ENCODE results near the gene AGBL5.

Gene AGBL5

GRCh38 chr2:27079233-27080139 is 28.0 kb downstream of the AGBL5 start:
- DNase-seq: no peak

GRCh38 chr2:27080140-27080469 is 28.6 kb downstream of the AGBL5 start:
- DNase-seq: no peak

- DNase-seq: no peak
Observed at GRCh38 chr2:27080603-27080936, 29.1 kb downstream of the AGBL5 start.

- DNase-seq: no peak
Observed at GRCh38 chr2:27081984-27082772, 30.7 kb downstream of the AGBL5 start.

DNA sequence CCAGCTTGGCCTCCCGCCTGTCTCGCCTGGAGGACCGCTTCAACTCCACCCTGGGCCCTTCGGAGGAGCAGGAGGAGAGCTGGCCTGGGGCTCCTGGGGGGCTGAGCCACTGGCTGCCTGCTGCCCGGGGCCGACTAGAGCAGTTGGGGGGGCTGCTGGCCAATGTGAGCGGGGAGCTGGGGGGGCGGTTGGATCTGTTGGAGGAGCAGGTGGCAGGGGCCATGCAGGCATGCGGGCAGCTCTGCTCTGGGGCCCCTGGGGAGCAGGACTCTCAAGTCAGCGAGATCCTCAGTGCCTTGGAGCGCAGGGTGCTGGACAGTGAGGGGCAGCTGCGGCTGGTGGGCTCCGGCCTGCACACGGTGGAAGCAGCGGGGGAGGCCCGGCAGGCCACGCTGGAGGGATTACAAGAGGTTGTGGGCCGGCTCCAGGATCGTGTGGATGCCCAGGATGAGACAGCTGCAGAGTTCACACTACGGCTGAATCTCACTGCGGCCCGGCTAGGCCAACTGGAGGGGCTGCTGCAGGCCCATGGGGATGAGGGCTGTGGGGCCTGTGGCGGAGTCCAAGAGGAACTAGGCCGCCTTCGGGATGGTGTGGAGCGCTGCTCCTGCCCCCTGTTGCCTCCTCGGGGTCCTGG is 31.4 kb downstream of the AGBL5 start:
- DNase-seq: no peak

DNA sequence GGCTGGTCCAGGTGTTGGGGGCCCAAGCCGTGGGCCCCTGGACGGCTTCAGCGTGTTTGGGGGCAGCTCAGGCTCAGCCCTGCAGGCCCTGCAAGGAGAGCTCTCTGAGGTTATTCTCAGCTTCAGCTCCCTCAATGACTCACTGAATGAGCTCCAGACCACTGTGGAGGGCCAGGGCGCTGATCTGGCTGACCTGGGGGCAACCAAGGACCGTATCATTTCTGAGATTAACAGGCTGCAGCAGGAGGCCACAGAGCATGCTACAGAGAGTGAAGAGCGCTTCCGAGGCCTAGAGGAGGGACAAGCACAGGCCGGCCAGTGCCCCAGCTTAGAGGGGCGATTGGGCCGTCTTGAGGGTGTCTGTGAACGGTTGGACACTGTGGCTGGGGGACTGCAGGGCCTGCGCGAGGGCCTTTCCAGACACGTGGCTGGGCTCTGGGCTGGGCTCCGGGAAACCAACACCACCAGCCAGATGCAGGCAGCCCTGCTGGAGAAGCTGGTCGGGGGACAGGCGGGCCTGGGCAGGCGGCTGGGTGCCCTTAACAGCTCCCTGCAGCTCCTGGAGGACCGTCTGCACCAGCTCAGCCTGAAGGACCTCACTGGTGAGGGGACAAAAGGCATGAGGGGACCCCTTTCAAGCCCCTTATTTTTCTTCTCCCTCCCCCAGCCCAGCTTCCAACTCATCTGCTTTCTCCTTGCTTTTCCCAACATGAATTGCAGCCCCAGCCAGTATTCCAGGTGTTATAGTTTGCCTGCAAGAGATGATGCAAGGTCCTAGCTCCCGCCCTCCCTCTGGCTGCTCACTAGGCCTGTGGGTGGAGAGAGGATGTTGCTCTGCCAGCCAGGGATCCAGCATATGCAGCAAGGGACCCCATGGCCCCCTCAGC is 32.2 kb downstream of the AGBL5 start:
- DNase-seq: no peak

- DNase-seq: no peak
Observed at GRCh38 chr2:27084297-27085061, 33.0 kb downstream of the AGBL5 start.

DNA sequence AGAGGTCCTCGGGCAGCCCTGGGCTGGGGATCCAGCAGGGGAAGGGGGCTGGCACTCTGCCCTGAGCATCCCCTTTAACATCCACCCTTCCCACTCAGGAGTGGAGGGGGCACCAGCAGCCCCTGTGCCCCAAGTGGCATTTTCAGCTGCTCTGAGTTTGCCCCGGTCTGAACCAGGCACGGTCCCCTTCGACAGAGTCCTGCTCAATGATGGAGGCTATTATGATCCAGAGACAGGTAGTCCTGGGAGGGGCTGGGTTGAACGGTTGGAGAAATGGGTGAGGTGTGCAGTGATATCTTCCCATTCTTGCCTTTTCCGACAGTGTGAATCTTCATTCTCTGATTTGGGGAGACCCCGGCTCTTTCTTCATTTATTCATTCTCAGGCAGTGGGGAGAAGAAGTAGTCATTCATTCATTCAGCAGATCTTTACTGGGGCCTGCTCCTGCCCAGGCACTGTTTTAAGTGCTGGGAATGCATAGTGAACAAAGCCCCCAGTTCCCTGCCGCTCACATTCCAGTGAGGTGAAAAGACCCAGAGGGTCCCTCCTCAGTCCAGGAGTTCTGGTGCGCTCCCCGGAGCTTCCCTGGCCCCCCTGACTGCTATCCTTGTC is 33.7 kb downstream of the AGBL5 start:
- DNase-seq: no peak

GRCh38 chr2:27085673-27086089 is 34.2 kb downstream of the AGBL5 start:
- peak in 1 of 2 donors; percentile 64 for DNase-seq

GRCh38 chr2:27086090-27086723 is 34.7 kb downstream of the AGBL5 start:
- DNase-seq: peak; percentile 76 to 88

- no peak for DNase-seq
Observed at GRCh38 chr2:27086724-27087593, 35.5 kb downstream of the AGBL5 start, which contains the start of gene KHK. Gene KHK, plus strand, starts transcription at chr2:27086772. Its CDS starts 488 bp downstream, at chr2:27087260.

GRCh38 chr2:27087823-27088410 is 36.4 kb downstream of the AGBL5 start:
- no peak for DNase-seq

GRCh38 chr2:27088634-27089033 is 37.2 kb downstream of the AGBL5 start:
- no peak for DNase-seq

DNA sequence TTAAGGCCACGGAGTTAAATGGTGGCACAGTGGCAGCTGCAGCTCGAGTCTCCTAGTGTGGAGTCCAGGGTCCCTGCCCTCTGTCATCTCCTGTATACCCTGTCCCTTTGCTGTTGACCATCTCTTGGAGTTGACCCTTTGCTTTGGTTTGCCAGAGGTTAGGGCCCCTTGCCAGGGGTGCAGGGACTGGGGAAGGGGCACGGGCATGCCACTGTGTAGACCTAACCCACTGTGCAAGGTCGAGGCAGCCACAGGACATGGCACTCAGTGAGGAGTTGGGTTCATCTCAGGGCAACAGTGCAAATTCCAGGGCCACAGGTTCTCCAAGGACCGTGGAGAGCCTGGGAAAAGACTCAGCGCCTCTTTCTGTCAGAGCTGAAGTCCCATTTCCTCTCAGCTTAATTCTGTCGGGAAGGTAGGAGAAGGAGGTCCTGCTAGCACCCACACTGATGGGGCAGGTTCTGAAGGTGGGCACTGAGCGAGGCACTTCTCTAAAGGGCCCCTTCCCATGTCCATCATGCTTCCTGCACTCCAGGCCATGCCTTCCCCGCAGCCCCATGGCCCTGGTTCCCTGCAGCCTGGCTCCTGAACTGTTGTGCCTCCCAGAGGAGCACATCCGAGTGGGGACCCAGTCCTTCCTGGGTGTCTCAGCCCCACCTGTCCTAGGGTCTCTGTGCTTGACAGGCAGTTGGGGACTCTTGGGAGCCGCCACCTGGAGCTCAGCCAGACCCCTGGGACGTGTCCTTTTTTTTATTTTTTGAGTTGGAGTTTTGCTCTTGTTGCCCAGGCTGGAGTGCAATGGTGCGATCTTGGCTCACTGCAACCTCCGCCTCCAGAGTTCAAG is 37.9 kb downstream of the AGBL5 start:
- no peak for DNase-seq

DNA sequence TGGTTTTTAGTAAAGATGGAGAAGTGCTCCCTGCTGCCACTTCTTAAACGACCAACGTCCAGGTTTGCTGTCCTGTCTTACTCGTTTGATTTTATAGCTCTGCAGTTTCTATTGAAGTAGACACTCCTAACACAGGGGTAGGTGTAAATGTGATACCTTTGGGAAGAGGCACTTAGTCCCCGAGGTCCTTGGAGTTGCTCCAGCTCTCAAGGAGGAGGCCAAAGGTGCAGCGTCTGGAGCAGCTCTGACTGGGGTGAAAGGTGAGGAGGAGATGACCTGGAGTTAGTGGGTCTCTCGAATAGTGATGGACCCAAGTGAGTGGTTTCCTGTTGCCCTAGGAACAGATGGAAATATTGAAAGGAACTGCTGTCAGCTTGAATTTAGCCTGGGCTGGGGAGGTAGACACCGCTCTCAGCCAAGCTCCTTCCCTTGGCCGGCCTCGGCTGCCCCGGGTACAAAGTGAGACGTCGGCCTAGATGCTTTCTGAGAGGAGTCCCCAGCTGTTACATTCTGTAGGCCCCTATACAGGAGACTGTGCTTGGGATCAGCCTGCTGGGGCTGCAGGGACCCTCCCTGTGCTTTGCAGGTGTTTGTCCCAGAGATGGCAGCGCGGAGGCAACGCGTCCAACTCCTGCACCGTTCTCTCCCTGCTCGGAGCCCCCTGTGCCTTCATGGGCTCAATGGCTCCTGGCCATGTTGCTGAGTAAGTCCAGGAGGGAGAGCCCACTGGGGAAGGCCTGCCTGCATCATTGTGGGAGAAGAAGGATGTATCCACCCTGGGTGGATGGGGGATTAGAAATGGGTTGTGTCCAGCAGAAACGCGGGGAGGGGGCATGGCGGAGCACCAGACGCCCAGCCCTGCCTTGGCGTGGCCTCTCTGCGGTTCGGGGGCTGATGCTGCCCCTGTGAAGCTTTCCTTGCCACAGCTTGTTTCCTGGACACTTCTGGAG is 40.6 kb downstream of the AGBL5 start:
- no peak for DNase-seq

GRCh38 chr2:27092696-27093429 is 41.4 kb downstream of the AGBL5 start:
- no peak for DNase-seq

Measured in bone marrow (tissue), 2 donors.